ENCODE data around the gene ERCC3. TPM values are rescaled to one million over a fixed set of nuclear protein-coding genes. Genes with fewer than 3 reads are reported as not detected.

ERCC3 gene
- total and polyA plus RNA-seq, 4 donors, result 34.6 to 63.7 (median 52.0) TPM

DNA sequence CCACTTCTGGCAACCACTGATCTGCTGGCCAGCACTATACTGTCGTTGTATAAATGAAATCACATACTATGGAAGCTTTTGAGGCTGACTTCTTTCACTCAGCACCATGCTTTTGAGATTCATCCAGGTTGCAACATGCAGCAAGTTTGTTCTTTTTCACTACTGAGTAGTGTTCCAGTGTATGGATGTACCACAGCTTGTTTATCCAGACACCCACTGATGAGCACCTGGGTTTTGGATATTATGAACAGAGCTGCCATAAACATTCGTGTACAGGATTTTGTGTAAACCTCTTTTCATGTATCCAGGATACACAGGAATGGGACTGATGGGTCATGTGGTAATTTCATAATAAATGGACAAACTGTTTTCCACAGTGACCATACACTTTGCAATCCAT, 10.7 kb downstream of the ERCC3 start:
- Histone ChIP-seq H3K36me3 (ENCODE audit: control insufficient read depth, insufficient read depth, low read length) (peaks cover 70% of the 10 kb centered on the region), H3K27ac (ENCODE audit: low read depth, low read length) (no peak overlapping the region), H3K9me3 (ENCODE audit: control insufficient read depth, insufficient read depth, low read length) (peaks cover 2% of the 10 kb centered on the region), H3K4me3 (ENCODE audit: low read depth, low read length) (no peak overlapping the region), H3K27me3 (ENCODE audit: control insufficient read depth, insufficient read depth, low read length) (no peaks in the 10 kb centered on the region), H3K4me1 (ENCODE audit: control insufficient read depth, insufficient read depth, low read length) (no peaks in the 10 kb centered on the region)
- no peak for DNase-seq (ENCODE audit: low read depth in 4 of 6, low spot score in 6 of 6)
- WGBS (ENCODE audit: insufficient coverage), result 100% methylated on average over 1 of the region's 2 CpGs

DNA sequence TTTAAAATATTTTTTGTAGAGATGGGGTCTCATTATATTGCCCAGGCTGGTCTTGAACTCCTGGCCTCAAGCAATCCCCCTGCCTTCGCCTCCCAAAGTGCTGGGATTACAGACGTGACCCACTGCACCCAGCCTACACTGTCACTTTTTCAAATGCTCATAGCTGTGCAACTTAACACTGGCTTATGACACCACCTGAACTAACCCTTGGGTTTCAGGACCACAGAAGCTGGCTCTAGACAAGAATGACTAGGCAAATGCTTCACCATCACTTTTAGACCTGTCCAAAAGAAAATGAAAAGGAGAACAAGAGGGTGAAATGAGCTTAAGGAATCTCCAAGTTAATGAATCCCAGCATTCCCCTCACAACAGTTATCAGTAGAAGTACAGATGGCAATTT, 13.3 kb downstream of the ERCC3 start:
- no peak for DNase-seq (ENCODE audit: low read depth in 4 of 6, low spot score in 6 of 6)
- Histone ChIP-seq H3K27me3 (ENCODE audit: control insufficient read depth, insufficient read depth, low read length) (no peaks in the 10 kb centered on the region), H3K27ac (ENCODE audit: low read depth, low read length) (no peak overlapping the region), H3K36me3 (ENCODE audit: control insufficient read depth, insufficient read depth, low read length) (peaks cover 63% of the 10 kb centered on the region), H3K4me1 (ENCODE audit: control insufficient read depth, insufficient read depth, low read length) (no peaks in the 10 kb centered on the region), H3K9me3 (ENCODE audit: control insufficient read depth, insufficient read depth, low read length) (peaks cover 2% of the 10 kb centered on the region), H3K4me3 (ENCODE audit: low read depth, low read length) (no peak overlapping the region)
- 100% methylated on average over 2 of the region's 2 CpGs for WGBS (ENCODE audit: insufficient coverage)

DNA sequence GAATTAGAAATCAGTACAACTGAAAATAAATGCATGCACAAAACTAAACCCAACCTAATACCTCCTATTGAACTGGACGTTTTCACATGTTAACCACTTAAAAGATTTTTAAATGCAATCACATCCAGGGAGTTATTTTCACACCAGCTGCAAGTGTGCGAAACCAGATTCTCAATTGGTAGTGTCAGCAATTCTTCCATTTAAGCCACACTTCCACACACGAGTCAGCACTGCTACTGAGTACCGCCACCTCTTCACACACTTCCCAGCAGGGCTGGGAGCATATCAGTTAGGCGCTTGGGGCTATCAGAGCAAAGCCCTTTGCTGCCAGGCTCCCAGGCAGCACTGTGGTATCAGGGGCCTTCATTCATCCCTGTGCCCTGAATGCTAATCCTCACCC, 14.2 kb downstream of the ERCC3 start:
- H3K4me3 ChIP-seq (ENCODE audit: low read depth, low read length), result no peak overlapping the region
- H3K4me1 ChIP-seq (ENCODE audit: control insufficient read depth, insufficient read depth, low read length), result no peaks in the 10 kb centered on the region
- peaks cover 63% of the 10 kb centered on the region for H3K36me3 ChIP-seq (ENCODE audit: control insufficient read depth, insufficient read depth, low read length)
- H3K27me3 ChIP-seq (ENCODE audit: control insufficient read depth, insufficient read depth, low read length), result no peaks in the 10 kb centered on the region
- no peak overlapping the region for H3K27ac ChIP-seq (ENCODE audit: low read depth, low read length)
- H3K9me3 ChIP-seq (ENCODE audit: control insufficient read depth, insufficient read depth, low read length), result peaks cover 2% of the 10 kb centered on the region
- WGBS (ENCODE audit: insufficient coverage), result 87% methylated on average over 5 of the region's 5 CpGs
- no peak for DNase-seq (ENCODE audit: low read depth in 4 of 6, low spot score in 6 of 6)

DNA sequence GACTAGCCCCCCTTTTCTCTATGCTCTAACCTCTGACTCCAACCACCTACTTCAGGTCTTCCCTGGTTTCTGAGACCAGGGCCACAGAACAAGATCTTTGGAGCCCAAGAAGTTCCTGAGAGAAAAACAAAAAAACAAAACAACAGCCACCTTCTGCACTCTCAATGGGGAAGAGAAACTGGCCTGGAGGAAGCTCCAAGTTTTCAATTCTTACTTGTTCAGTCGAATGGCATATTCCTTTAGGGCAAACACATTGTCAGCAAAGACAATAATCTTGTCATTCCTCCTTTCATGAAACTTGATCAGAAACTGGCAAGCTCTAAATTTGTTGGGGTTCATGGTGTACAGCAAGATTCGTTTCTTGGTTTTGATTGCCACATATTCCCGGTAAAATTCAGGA, 15.0 kb downstream of the ERCC3 start:
- Histone ChIP-seq H3K27me3 (ENCODE audit: control insufficient read depth, insufficient read depth, low read length) (no peaks in the 10 kb centered on the region), H3K36me3 (ENCODE audit: control insufficient read depth, insufficient read depth, low read length) (peaks cover 60% of the 10 kb centered on the region), H3K27ac (ENCODE audit: low read depth, low read length) (no peak overlapping the region), H3K4me3 (ENCODE audit: low read depth, low read length) (no peak overlapping the region), H3K9me3 (ENCODE audit: control insufficient read depth, insufficient read depth, low read length) (peaks cover 2% of the 10 kb centered on the region), H3K4me1 (ENCODE audit: control insufficient read depth, insufficient read depth, low read length) (no peaks in the 10 kb centered on the region)
- WGBS (ENCODE audit: insufficient coverage), result 100% methylated on average over 1 of the region's 3 CpGs
- DNase-seq (ENCODE audit: low read depth in 4 of 6, low spot score in 6 of 6), result no peak

GRCh38 chr2:127277028-127277427, 16.9 kb downstream of the ERCC3 start:
- Histone ChIP-seq H3K27me3 (ENCODE audit: control insufficient read depth, insufficient read depth, low read length) (no peaks in the 10 kb centered on the region), H3K4me3 (ENCODE audit: low read depth, low read length) (no peak overlapping the region), H3K27ac (ENCODE audit: low read depth, low read length) (no peak overlapping the region), H3K4me1 (ENCODE audit: control insufficient read depth, insufficient read depth, low read length) (no peaks in the 10 kb centered on the region), H3K9me3 (ENCODE audit: control insufficient read depth, insufficient read depth, low read length) (no peaks in the 10 kb centered on the region), H3K36me3 (ENCODE audit: control insufficient read depth, insufficient read depth, low read length) (peaks cover 64% of the 10 kb centered on the region)
- no peak for DNase-seq (ENCODE audit: low read depth in 4 of 6, low spot score in 6 of 6)
- WGBS (ENCODE audit: insufficient coverage), result 100% methylated on average over 1 of the region's 2 CpGs

DNA sequence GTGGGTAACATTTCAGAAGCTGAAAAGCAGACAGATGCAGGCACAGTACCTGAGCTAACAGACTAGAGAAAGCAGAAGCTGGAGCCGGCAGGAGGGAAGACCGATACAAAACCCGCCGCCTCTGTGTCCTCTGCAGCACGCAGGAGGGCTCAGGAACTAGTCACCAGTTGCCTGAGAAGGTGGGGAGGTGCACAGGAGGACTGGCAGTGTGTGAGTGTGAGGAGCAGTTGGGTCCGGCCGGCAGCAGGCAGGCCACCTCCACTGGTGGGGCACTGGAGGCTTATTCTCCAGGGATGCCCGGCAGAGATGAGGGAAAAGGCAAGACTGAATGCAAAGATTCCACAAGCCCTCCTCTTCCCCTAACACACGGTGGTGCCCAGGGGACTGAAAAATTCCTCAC, 18.2 kb downstream of the ERCC3 start:
- Histone ChIP-seq H3K4me1 (ENCODE audit: control insufficient read depth, insufficient read depth, low read length) (no peaks in the 10 kb centered on the region), H3K4me3 (ENCODE audit: low read depth, low read length) (no peak overlapping the region), H3K27ac (ENCODE audit: low read depth, low read length) (no peak overlapping the region), H3K27me3 (ENCODE audit: control insufficient read depth, insufficient read depth, low read length) (no peaks in the 10 kb centered on the region), H3K9me3 (ENCODE audit: control insufficient read depth, insufficient read depth, low read length) (no peaks in the 10 kb centered on the region), H3K36me3 (ENCODE audit: control insufficient read depth, insufficient read depth, low read length) (peaks cover 71% of the 10 kb centered on the region)
- 80% methylated on average over 8 of the region's 9 CpGs for WGBS (ENCODE audit: insufficient coverage)
- DNase-seq (ENCODE audit: low read depth in 4 of 6, low spot score in 6 of 6), result no peak

- no peak overlapping the region for H3K27ac ChIP-seq (ENCODE audit: low read depth, low read length)
- H3K36me3 ChIP-seq (ENCODE audit: control insufficient read depth, insufficient read depth, low read length), result peaks cover 73% of the 10 kb centered on the region
These were observed 18.6 kb downstream of the ERCC3 start for GRCh38 chr2:127275356-127275755.

GRCh38 chr2:127270663-127271062, 23.3 kb downstream of the ERCC3 start:
- Histone ChIP-seq H3K4me3 (ENCODE audit: low read depth, low read length) (no peak overlapping the region), H3K4me1 (ENCODE audit: control insufficient read depth, insufficient read depth, low read length) (no peaks in the 10 kb centered on the region), H3K27me3 (ENCODE audit: control insufficient read depth, insufficient read depth, low read length) (no peaks in the 10 kb centered on the region), H3K36me3 (ENCODE audit: control insufficient read depth, insufficient read depth, low read length) (peaks cover 73% of the 10 kb centered on the region), H3K27ac (ENCODE audit: low read depth, low read length) (no peak overlapping the region), H3K9me3 (ENCODE audit: control insufficient read depth, insufficient read depth, low read length) (no peaks in the 10 kb centered on the region)
- no peak for DNase-seq (ENCODE audit: low read depth in 4 of 6, low spot score in 6 of 6)
- WGBS (ENCODE audit: insufficient coverage), result 100% methylated on average over 5 of the region's 5 CpGs

More at GRCh38 chr2:127275356-127275755, 18.6 kb downstream of the ERCC3 start:
- no peak for DNase-seq (ENCODE audit: low read depth in 4 of 6, low spot score in 6 of 6)
- Histone ChIP-seq H3K27me3 (ENCODE audit: control insufficient read depth, insufficient read depth, low read length) (no peaks in the 10 kb centered on the region), H3K4me1 (ENCODE audit: control insufficient read depth, insufficient read depth, low read length) (no peaks in the 10 kb centered on the region), H3K9me3 (ENCODE audit: control insufficient read depth, insufficient read depth, low read length) (no peaks in the 10 kb centered on the region), H3K4me3 (ENCODE audit: low read depth, low read length) (no peak overlapping the region)
- 79% methylated on average over 3 of the region's 3 CpGs for WGBS (ENCODE audit: insufficient coverage)

GRCh38 chr2:127261804-127262406, 32.0 kb downstream of the ERCC3 start:
- Histone ChIP-seq H3K36me3 (ENCODE audit: control insufficient read depth, insufficient read depth, low read length) (peaks cover 59% of the 10 kb centered on the region), H3K27ac (ENCODE audit: low read depth, low read length) (no peak overlapping the region), H3K4me1 (ENCODE audit: control insufficient read depth, insufficient read depth, low read length) (no peaks in the 10 kb centered on the region), H3K9me3 (ENCODE audit: control insufficient read depth, insufficient read depth, low read length) (no peaks in the 10 kb centered on the region), H3K27me3 (ENCODE audit: control insufficient read depth, insufficient read depth, low read length) (no peaks in the 10 kb centered on the region), H3K4me3 (ENCODE audit: low read depth, low read length) (no peak overlapping the region)
- peak in 2 of 6 donors; percentile 3 to 46 for DNase-seq (ENCODE audit: low read depth in 4 of 6, low spot score in 6 of 6)
- WGBS (ENCODE audit: insufficient coverage), result 100% methylated on average over 5 of the region's 8 CpGs

DNA sequence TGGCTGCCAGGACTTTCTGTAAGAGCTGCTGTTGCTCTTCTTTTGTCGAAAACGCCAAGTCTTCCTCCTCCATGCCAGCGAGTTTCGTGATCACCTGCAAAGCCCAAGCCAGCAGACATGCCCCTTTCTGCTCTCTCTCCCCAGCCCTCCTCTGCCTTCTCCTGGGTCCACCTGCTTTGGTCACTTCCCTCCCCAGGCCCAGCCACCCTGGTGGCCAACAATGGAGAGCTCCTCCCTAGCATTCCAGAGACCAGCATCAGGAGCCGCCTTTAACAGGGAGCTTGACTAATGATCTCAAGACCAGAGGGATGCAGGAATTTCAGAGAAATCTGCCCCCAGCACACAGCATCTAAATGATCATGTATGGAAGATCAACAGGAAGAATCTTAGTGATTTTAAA, 34.6 kb downstream of the ERCC3 start:
- H3K4me3 ChIP-seq (ENCODE audit: low read depth, low read length), result no peak overlapping the region
- H3K27ac ChIP-seq (ENCODE audit: low read depth, low read length), result no peak overlapping the region
- 98% methylated on average over 4 of the region's 5 CpGs for WGBS (ENCODE audit: insufficient coverage)
- no peaks in the 10 kb centered on the region for H3K9me3 ChIP-seq (ENCODE audit: control insufficient read depth, insufficient read depth, low read length)
- peaks cover 55% of the 10 kb centered on the region for H3K36me3 ChIP-seq (ENCODE audit: control insufficient read depth, insufficient read depth, low read length)
- H3K27me3 ChIP-seq (ENCODE audit: control insufficient read depth, insufficient read depth, low read length), result no peaks in the 10 kb centered on the region
- peaks cover 7% of the 10 kb centered on the region for H3K4me1 ChIP-seq (ENCODE audit: control insufficient read depth, insufficient read depth, low read length)
- DNase-seq (ENCODE audit: low read depth in 4 of 6, low spot score in 6 of 6), result no peak
